Panc1 (cell line): Measurements from ENCODE around the gene ANKRD49. TPM values are rescaled to one million over a fixed set of nuclear protein-coding genes. Genes with fewer than 3 reads are reported as not detected.
A peak's percentile ranks its signal among the peaks of the same experiment; 100 is the strongest.

Experiments
- ATAC-seq: fragments of 200-7000 bp; cut with Tn5 transposase; 2 replicates; pipeline ENCODE4 v1.9.1; 2020; ENCODE audit warnings: mild to moderate bottlenecking, moderate library complexity
- BruUV-seq: library from RNA; stranded (reverse); fragments of 400-500 nt; replicated peaks from 2 replicates; lab custom pipeline; 2021; lab: Mats Ljungman, UMichigan
- CTCF ChIA-PET: fragments of 300-600 bp; sonication (Branson Sonifier 250); formaldehyde crosslinking; loops from one replicate; lab custom pipeline; 2022; ENCODE audit warnings: antibody characterized with exemption; lab: Charles Lee
- POLR2A ChIA-PET: fragments of 300-600 bp; sonication (Branson Sonifier 250); formaldehyde crosslinking; loops from one replicate; lab custom pipeline; 2022; ENCODE audit warnings: antibody characterized with exemption; lab: Charles Lee
- DNase-seq: peaks from one replicate; pipeline ENCODE4 v3.0.0-alpha.2; 2010; ENCODE audit warnings: low read depth, low spot score
- H3K27ac ChIP-seq: 2 replicates; pipeline ENCODE4 v1.5.1; 2011; ENCODE audit warnings: mild to moderate bottlenecking, low read length, inconsistent platforms
- H3K27me3 ChIP-seq: fragments of 200-500 bp; sonication (Bioruptor generic); 2 replicates; pipeline ENCODE4 v1.6.0; 2014; ENCODE audit warnings: low read length, inconsistent platforms; ENCODE audit not compliant: control insufficient read depth, insufficient read depth
- H3K36me3 ChIP-seq: fragments of 200-500 bp; sonication (Bioruptor generic); 2 replicates; pipeline ENCODE4 v1.5.1; 2014; ENCODE audit warnings: inconsistent platforms, mild to moderate bottlenecking, low read length, moderate library complexity; ENCODE audit not compliant: control insufficient read depth, insufficient read depth
- H3K4me1 ChIP-seq: 2 replicates; pipeline ENCODE4 v1.5.1; 2011; ENCODE audit warnings: inconsistent platforms, mild to moderate bottlenecking, low read length, moderate library complexity; ENCODE audit not compliant: control insufficient read depth, insufficient read depth
- H3K4me3 ChIP-seq, 2 experiments: 2 replicates each; pipeline ENCODE4 v1.5.1; 2011 to 2012; ENCODE audit warnings: low read depth in 2 of 2, low read length in 2 of 2, mild to moderate bottlenecking in 2 of 2, inconsistent platforms in 1 of 2, moderate library complexity in 1 of 2
- H3K9me3 ChIP-seq: fragments of 200-500 bp; sonication (Bioruptor generic); 2 replicates; pipeline ENCODE4 v1.5.1; 2014; ENCODE audit warnings: low read depth, mild to moderate bottlenecking, inconsistent platforms, low read length, moderate library complexity; ENCODE audit not compliant: control insufficient read depth, insufficient read depth
- CTCF ChIP-seq: fragments of 450-650 bp; IDR thresholded peaks from 2 replicates; pipeline ENCODE4 v1.5.1; 2017; ENCODE audit warnings: mild to moderate bottlenecking
- POLR2AphosphoS5 ChIP-seq: IDR thresholded peaks from 2 replicates; pipeline ENCODE4 v1.6.1; 2012; ENCODE audit warnings: mild to moderate bottlenecking, low read depth, low read length, moderate library complexity
- REST ChIP-seq, 2 experiments: IDR thresholded peaks; 2 replicates each; pipeline ENCODE4 v1.6.1; 2011 to 2012; ENCODE audit warnings: low read depth in 2 of 2, control low read depth in 1 of 2, low read length in 1 of 2, mild to moderate bottlenecking in 1 of 2, moderate library complexity in 1 of 2; ENCODE audit not compliant: insufficient read depth in 1 of 2
- SIN3A ChIP-seq: IDR thresholded peaks from 2 replicates; pipeline ENCODE4 v1.6.1; 2012; ENCODE audit warnings: low read depth, mild to moderate bottlenecking, low read length, moderate library complexity, borderline replicate concordance; ENCODE audit not compliant: insufficient read depth
- TCF7L2 ChIP-seq: IDR thresholded peaks from 2 replicates; pipeline ENCODE4 v1.6.1; 2011; ENCODE audit warnings: mild to moderate bottlenecking, low read depth, low read length, inconsistent platforms
- in situ Hi-C: cut with HindIII; loops from 2 replicates; pipeline ENCODE4 v1.10.0; 2016; ENCODE audit warnings: low sequenced_read_pairs, low pct_unique_long_range_greater_than_20kb
- intact Hi-C: fragments of 100-400 bp; cut with micrococcal nuclease; formaldehyde crosslinking; loops from one replicate; pipeline ENCODE4 v1.10.0; 2022; ENCODE audit not compliant: unreplicated experiment
- total RNA-seq: library from RNA; stranded (reverse); gene quantifications from one replicate; pipeline ENCODE4 v1.2.1, GENCODE V29; 2021; ENCODE audit not compliant: unreplicated experiment

ANKRD49 gene
- total RNA-seq, 1 experiment from 2014 or later = 15.4 TPM

- ChIA-PET POLR2A (no interaction called here), CTCF (no interaction called here)
- no peaks in the 10 kb centered on the region for H3K4me1 ChIP-seq
- DNase-seq (no peak), ATAC-seq (no peak)
- intact Hi-C loops (no loop called here), in situ Hi-C loops (no loop called here)
- no peak overlapping the region for H3K4me3 ChIP-seq
- H3K9me3 ChIP-seq = no peaks in the 10 kb centered on the region
- no peaks in the 10 kb centered on the region for H3K27me3 ChIP-seq
- H3K27ac ChIP-seq = no peak overlapping the region
- H3K36me3 ChIP-seq = peaks cover 23% of the 10 kb centered on the region
- TSS peak; percentile 5 for BruUV-seq
- TF ChIP-seq SIN3A (no peak), REST (IDR thresholded peaks at IDR 0.05; ENCODE audit: insufficient read depth in 1 of 2, low read depth in 2 of 2, low read length in 1 of 2) (no peak), CTCF (no peak), POLR2AphosphoS5 (no peak), TCF7L2 (no peak)
These were observed 12.4 kb upstream of the ANKRD49 start for GRCh38 chr11:94481342-94481741.

GRCh38 chr11:94486068-94486467, 7.7 kb upstream of the ANKRD49 start:
- no peaks in the 10 kb centered on the region for H3K9me3 ChIP-seq
- H3K4me1 ChIP-seq = no peaks in the 10 kb centered on the region
- ATAC-seq (no peak), DNase-seq (no peak)
- H3K27ac ChIP-seq = no peak overlapping the region
- H3K4me3 ChIP-seq = no peak overlapping the region
- CTCF ChIA-PET = interaction anchor here (0.6 kb wide), 1 partner anchor 589 kb away, joined by 3 read pairs; no protein-coding TSS in a partner anchor
- in situ Hi-C loops = no loop called here
- no peaks in the 10 kb centered on the region for H3K27me3 ChIP-seq
- BruUV-seq = no TSS peak
- TF ChIP-seq REST (IDR thresholded peaks at IDR 0.05; ENCODE audit: insufficient read depth in 1 of 2, low read depth in 2 of 2, low read length in 1 of 2) = no peak
- no peak for TF ChIP-seq CTCF
- no peak for TF ChIP-seq POLR2AphosphoS5
- TF ChIP-seq TCF7L2 = no peak
- no peak for TF ChIP-seq SIN3A
- intact Hi-C loops = no loop called here
- POLR2A ChIA-PET = interaction anchor here (0.6 kb wide), 1 partner anchor 281 kb away, joined by 3 read pairs; no protein-coding TSS in a partner anchor
- H3K36me3 ChIP-seq = peaks cover 21% of the 10 kb centered on the region
